ENCODE results near the gene BHLHA9.

Gene BHLHA9

GRCh38 chr17:1256699-1257098 lies 13.5 kb upstream of the BHLHA9 start:
- DNase-seq = no peak

- DNase-seq = no peak
Measured at GRCh38 chr17:1260086-1260769, 10.0 kb upstream of the BHLHA9 start.

GRCh38 chr17:1260770-1261161 lies 9.5 kb upstream of the BHLHA9 start:
- no peak for DNase-seq

GRCh38 chr17:1264196-1264595 lies 6.0 kb upstream of the BHLHA9 start:
- no peak for DNase-seq

GRCh38 chr17:1267471-1267943 lies 2.7 kb upstream of the BHLHA9 start:
- DNase-seq = no peak

GRCh38 chr17:1271030-1271423 lies 783 bp downstream of the BHLHA9 start:
- no peak for DNase-seq

GRCh38 chr17:1271441-1271840 lies 1.2 kb downstream of the BHLHA9 start:
- DNase-seq = no peak

- no peak for DNase-seq
Measured at GRCh38 chr17:1272701-1273100, 2.5 kb downstream of the BHLHA9 start.

GRCh38 chr17:1273492-1274244 lies 3.4 kb downstream of the BHLHA9 start:
- DNase-seq = no peak

- DNase-seq = no peak
Measured at GRCh38 chr17:1274245-1274608, 4.0 kb downstream of the BHLHA9 start.

- no peak for DNase-seq
Measured at GRCh38 chr17:1275205-1275961, 5.1 kb downstream of the BHLHA9 start.

- peak; percentile 66 to 67 for DNase-seq
Measured at GRCh38 chr17:1275962-1276736, 5.9 kb downstream of the BHLHA9 start.

- DNase-seq = no peak
Measured at GRCh38 chr17:1280652-1281051, 10.4 kb downstream of the BHLHA9 start.

- no peak for DNase-seq
Measured at GRCh38 chr17:1286379-1287106, 16.3 kb downstream of the BHLHA9 start.

GRCh38 chr17:1289695-1290094 lies 19.5 kb downstream of the BHLHA9 start:
- no peak for DNase-seq

- no peak for DNase-seq
Measured at GRCh38 chr17:1290676-1291075, 20.4 kb downstream of the BHLHA9 start.

GRCh38 chr17:1294157-1294717 lies 24.0 kb downstream of the BHLHA9 start:
- peak; percentile 42 to 46 for DNase-seq

GRCh38 chr17:1298606-1299005 lies 28.4 kb downstream of the BHLHA9 start:
- DNase-seq = peak; percentile 40 to 42

GRCh38 chr17:1299552-1300370 lies 29.5 kb downstream of the BHLHA9 start:
- DNase-seq = no peak

GRCh38 chr17:1300371-1300905 lies 30.2 kb downstream of the BHLHA9 start:
- no peak for DNase-seq

GRCh38 chr17:1301546-1301945 lies 31.3 kb downstream of the BHLHA9 start:
- no peak for DNase-seq
